Iris pigment epithelial cell (primary cell): ENCODE measurements around the gene KLHL9.
"Not testable (repeated sequence)": the region's sequence is repeated elsewhere in the genome, so short reads cannot be mapped to it uniquely, and the experiment has no call there.

Source experiments
- DNase-seq: peaks from one replicate; pipeline ENCODE4 v3.0.0-alpha.2; 2011; ENCODE audit warnings: low read depth

The KLHL9 gene

GRCh38 chr9:21334701-21335632 lies at the start of gene KLHL9:
KLHL9 (minus strand) TSS chr9:21335404; CDS start chr9:21334859, 545 bp downstream.
- DNase-seq = peak; percentile 86

- DNase-seq = no peak
These were observed 48.4 kb upstream of the KLHL9 start for GRCh38 chr9:21383627-21384026.

- DNase-seq = no peak
These were observed 46.5 kb upstream of the KLHL9 start for GRCh38 chr9:21381448-21382339.

GRCh38 chr9:21371467-21371866 lies 36.3 kb upstream of the KLHL9 start:
- DNase-seq = not testable (repeated sequence)

GRCh38 chr9:21367957-21368356 lies 32.8 kb upstream of the KLHL9 start, which contains the start of gene IFNA13:
IFNA13 (minus strand) TSS chr9:21368057; CDS start chr9:21368010, 47 bp downstream.
- no peak for DNase-seq

- DNase-seq = not testable (repeated sequence)
These were observed 32.0 kb upstream of the KLHL9 start for GRCh38 chr9:21367169-21367568.

- DNase-seq = no peak
These were observed 27.1 kb upstream of the KLHL9 start for GRCh38 chr9:21362287-21362686.

- DNase-seq = no peak
These were observed 22.6 kb upstream of the KLHL9 start for GRCh38 chr9:21357479-21358460.

- no peak for DNase-seq
These were observed 15.6 kb upstream of the KLHL9 start, which contains the start of gene IFNA6 for GRCh38 chr9:21350787-21351186. IFNA6 (minus strand) TSS chr9:21350887; CDS start chr9:21350887, 0 bp downstream.

GRCh38 chr9:21348430-21348970 lies 13.3 kb upstream of the KLHL9 start:
- DNase-seq = no peak

- no peak for DNase-seq
These were observed 5.5 kb upstream of the KLHL9 start for GRCh38 chr9:21340735-21341134.

GRCh38 chr9:21336457-21336856 lies 1.3 kb upstream of the KLHL9 start:
- no peak for DNase-seq

GRCh38 chr9:21333226-21333625 lies 2.0 kb downstream of the KLHL9 start:
- no peak for DNase-seq

- peak; percentile 11 for DNase-seq
These were observed 3.4 kb downstream of the KLHL9 start for GRCh38 chr9:21331676-21332402.

GRCh38 chr9:21326526-21327139 lies 8.6 kb downstream of the KLHL9 start:
- peak; percentile 42 for DNase-seq

GRCh38 chr9:21324047-21324446 lies 11.2 kb downstream of the KLHL9 start:
- DNase-seq = no peak

GRCh38 chr9:21322911-21323461 lies 12.2 kb downstream of the KLHL9 start:
- no peak for DNase-seq

GRCh38 chr9:21320465-21320864 lies 14.7 kb downstream of the KLHL9 start:
- no peak for DNase-seq
